ENCODE results near the gene BCAR3. TPM values are rescaled to one million over a fixed set of nuclear protein-coding genes. Genes with fewer than 3 reads are reported as not detected.

BCAR3 gene
- total RNA-seq, 4 donors from 2014 or later: 15.9 to 49.6 (median 30.8) TPM

DNA sequence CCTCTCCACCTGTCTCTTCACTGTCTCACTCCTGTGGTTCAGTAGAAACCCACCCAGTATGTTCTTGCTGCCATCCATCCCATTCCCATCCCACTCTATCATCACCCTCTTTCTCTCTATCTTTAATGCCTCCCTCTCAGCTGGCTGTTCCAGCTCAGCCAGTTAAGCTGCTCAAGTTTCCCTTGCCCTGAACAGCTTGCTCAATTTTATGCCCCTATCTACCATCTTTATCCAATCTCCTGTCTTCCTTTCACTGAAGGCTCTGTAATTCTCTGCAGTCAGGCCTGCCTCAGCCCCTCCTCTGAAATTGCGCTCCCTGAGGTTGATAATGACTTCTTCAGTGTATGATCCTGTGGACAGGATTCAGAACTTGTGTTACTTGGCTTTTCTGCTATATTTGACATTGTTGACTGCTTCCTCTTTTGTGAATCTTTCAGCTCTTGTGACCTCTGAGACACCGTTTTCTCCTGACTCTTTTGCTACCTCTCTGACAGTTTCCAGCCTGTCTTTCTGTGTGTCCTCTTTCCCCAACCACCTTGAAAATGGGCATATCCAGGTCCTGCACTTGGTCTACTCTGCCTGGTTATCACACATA lies 13.9 kb upstream of the BCAR3 start:
- WGBS: 76% methylated on average over 2 of the region's 2 CpGs
- no peak overlapping the region for H3K27ac ChIP-seq
- H3K27me3 ChIP-seq: no peaks in the 10 kb centered on the region
- TF ChIP-seq POLR2AphosphoS5 (IDR thresholded peaks at IDR 0.05) (no peak), POLR2A (IDR thresholded peaks at IDR 0.05) (no peak), EP300 (IDR thresholded peaks at IDR 0.05) (no peak)
- TF ChIP-seq, protein P1, sequence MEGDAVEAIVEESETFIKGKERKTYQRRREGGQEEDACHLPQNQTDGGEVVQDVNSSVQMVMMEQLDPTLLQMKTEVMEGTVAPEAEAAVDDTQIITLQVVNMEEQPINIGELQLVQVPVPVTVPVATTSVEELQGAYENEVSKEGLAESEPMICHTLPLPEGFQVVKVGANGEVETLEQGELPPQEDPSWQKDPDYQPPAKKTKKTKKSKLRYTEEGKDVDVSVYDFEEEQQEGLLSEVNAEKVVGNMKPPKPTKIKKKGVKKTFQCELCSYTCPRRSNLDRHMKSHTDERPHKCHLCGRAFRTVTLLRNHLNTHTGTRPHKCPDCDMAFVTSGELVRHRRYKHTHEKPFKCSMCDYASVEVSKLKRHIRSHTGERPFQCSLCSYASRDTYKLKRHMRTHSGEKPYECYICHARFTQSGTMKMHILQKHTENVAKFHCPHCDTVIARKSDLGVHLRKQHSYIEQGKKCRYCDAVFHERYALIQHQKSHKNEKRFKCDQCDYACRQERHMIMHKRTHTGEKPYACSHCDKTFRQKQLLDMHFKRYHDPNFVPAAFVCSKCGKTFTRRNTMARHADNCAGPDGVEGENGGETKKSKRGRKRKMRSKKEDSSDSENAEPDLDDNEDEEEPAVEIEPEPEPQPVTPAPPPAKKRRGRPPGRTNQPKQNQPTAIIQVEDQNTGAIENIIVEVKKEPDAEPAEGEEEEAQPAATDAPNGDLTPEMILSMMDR (IDR thresholded peaks at IDR 0.05): no peak
- no peak for DNase-seq (ENCODE audit: low spot score in 2 of 2)
- no peaks in the 10 kb centered on the region for H3K9me3 ChIP-seq
- no peak overlapping the region for H3K4me3 ChIP-seq
- no peaks in the 10 kb centered on the region for H3K36me3 ChIP-seq
- peaks cover 50% of the 10 kb centered on the region for H3K4me1 ChIP-seq

DNA sequence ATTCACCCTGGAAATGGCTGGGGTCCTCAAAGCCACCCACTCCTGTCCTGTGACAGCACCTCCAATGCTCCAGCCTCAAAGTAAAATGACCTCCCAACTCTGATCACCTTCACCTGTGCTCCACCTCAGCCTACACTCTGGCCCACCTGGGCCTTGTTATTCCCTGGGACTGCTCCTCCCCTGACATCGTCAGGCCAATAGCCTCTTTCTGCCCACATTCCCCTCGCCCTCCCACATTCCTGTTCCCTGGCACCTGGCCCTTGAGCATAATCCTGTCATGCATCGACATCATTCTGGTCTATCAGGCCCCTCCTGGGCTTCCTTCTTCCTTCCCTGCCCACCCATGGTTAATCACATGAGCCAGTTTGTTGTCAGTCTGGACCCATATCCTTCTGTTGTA lies 13.2 kb upstream of the BCAR3 start:
- no peak for TF ChIP-seq POLR2A (IDR thresholded peaks at IDR 0.05)
- TF ChIP-seq EP300 (IDR thresholded peaks at IDR 0.05): no peak
- TF ChIP-seq POLR2AphosphoS5 (IDR thresholded peaks at IDR 0.05): no peak
- TF ChIP-seq, protein P1 (IDR thresholded peaks at IDR 0.05): no peak
- no peak overlapping the region for H3K27ac ChIP-seq
- no peaks in the 10 kb centered on the region for H3K27me3 ChIP-seq
- DNase-seq (ENCODE audit: low spot score in 2 of 2): no peak
- H3K4me1 ChIP-seq: peaks cover 50% of the 10 kb centered on the region
- H3K4me3 ChIP-seq: no peak overlapping the region
- WGBS: 68% methylated on average over 3 of the region's 3 CpGs
- H3K9me3 ChIP-seq: no peaks in the 10 kb centered on the region
- H3K36me3 ChIP-seq: no peaks in the 10 kb centered on the region

DNA sequence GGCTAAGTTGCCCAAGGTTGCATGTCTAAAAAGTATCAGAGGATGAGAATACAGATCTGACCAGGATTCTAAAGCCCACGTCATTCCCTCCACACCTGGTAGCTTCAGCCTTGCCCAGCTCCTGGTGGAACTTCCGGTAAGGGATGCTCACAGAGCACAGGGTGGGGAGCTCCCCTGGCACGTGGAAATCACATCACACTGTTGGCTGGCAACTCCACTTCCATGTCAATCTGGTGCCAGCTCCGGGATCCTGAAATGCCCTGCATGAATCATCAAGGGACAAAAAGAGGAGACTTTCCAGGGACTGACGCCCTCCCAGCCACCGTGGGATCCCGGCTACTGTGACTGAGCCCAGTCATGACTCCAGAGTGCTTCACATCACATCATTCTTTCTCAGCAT lies 12.4 kb upstream of the BCAR3 start:
- Histone ChIP-seq H3K9me3 (no peaks in the 10 kb centered on the region), H3K27me3 (no peaks in the 10 kb centered on the region), H3K36me3 (no peaks in the 10 kb centered on the region), H3K4me1 (peaks cover 46% of the 10 kb centered on the region), H3K27ac (no peak overlapping the region), H3K4me3 (no peak overlapping the region)
- 37% methylated on average over 7 of the region's 7 CpGs for WGBS
- no peak for TF ChIP-seq POLR2AphosphoS5 (IDR thresholded peaks at IDR 0.05)
- TF ChIP-seq, protein P1 (IDR thresholded peaks at IDR 0.05): no peak
- no peak for TF ChIP-seq POLR2A (IDR thresholded peaks at IDR 0.05)
- no peak for TF ChIP-seq EP300 (IDR thresholded peaks at IDR 0.05)
- no peak for DNase-seq (ENCODE audit: low spot score in 2 of 2)

DNA sequence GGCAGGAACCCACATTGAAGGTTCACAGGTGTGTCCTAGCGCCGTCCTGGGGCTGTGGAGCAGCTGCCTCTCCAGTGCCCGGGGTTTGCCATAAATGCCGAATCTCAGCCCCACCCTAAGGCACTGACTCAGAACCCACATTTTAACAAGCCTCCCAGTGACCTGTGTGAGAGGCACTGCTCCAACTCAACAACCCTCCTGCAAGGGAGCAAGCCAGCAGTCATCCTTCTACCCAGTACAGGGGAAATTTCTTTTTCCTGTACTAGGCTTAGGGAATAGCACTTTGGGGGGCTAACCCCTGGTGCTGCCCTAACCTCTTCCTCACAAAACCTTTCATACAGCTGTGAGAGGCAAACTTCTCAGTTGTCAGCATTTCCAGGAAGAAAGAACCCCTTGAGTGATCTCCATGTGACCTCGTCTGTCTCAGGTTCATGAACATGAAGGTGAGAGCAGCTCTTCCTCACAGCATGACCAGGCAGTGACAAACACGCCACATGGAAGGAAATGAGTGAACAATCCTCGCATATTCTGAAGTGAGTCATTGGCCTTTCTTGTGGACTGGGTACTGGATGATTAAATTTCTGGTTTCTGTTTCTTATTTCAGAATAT lies 11.4 kb upstream of the BCAR3 start:
- H3K36me3 ChIP-seq: no peaks in the 10 kb centered on the region
- DNase-seq (ENCODE audit: low spot score in 2 of 2): no peak
- no peak overlapping the region for H3K4me3 ChIP-seq
- TF ChIP-seq, protein P1 (IDR thresholded peaks at IDR 0.05): no peak
- TF ChIP-seq POLR2AphosphoS5 (IDR thresholded peaks at IDR 0.05) (no peak), EP300 (IDR thresholded peaks at IDR 0.05) (no peak), POLR2A (IDR thresholded peaks at IDR 0.05) (no peak)
- peaks cover 40% of the 10 kb centered on the region for H3K4me1 ChIP-seq
- H3K27ac ChIP-seq: peak overlapping the region; percentile 52
- H3K9me3 ChIP-seq: no peaks in the 10 kb centered on the region
- 27% methylated on average over 6 of the region's 7 CpGs for WGBS
- no peaks in the 10 kb centered on the region for H3K27me3 ChIP-seq

DNA sequence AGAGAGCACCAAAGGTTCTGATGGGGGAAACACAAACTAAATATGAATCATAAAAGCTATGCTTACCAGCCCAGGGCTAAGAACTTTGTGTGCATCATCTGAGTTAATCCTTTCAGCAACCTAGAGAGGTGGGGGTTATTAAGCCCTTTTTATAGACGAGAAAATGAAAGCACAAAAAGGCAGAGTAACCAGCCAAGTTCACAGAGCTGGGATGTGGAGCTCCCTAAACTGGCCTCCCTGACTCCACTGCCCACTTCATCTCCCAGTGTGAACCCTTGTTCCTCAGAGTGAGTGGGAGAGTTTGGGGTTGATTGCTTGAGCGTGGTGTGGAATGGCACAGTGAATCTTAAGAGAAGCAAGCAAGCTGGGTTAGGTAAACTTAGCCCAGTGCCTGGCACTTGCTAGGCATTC lies 10.8 kb upstream of the BCAR3 start:
- no peak overlapping the region for H3K4me3 ChIP-seq
- H3K4me1 ChIP-seq: peaks cover 40% of the 10 kb centered on the region
- H3K27ac ChIP-seq: peak overlapping the region; percentile 52
- no peaks in the 10 kb centered on the region for H3K36me3 ChIP-seq
- WGBS: 23% methylated on average over 2 of the region's 2 CpGs
- no peak for DNase-seq (ENCODE audit: low spot score in 2 of 2)
- H3K9me3 ChIP-seq: no peaks in the 10 kb centered on the region
- TF ChIP-seq, protein P1 (IDR thresholded peaks at IDR 0.05): no peak
- TF ChIP-seq POLR2AphosphoS5 (IDR thresholded peaks at IDR 0.05) (no peak), POLR2A (IDR thresholded peaks at IDR 0.05) (no peak), EP300 (IDR thresholded peaks at IDR 0.05) (no peak)
- H3K27me3 ChIP-seq: no peaks in the 10 kb centered on the region

Data from suprapubic skin (tissue), 4 donors.